GM19351 (cell line): ENCODE measurements around the gene OR2T6.
"Not testable (repeated sequence)": the region's sequence is repeated elsewhere in the genome, so short reads cannot be mapped to it uniquely, and the experiment has no call there.

Experiments
- ATAC-seq: cut with Tn5 transposase; IDR thresholded peaks from one replicate; pipeline ENCODE4 v1.9.1; 2021; ENCODE audit warnings: mild to moderate bottlenecking, moderate library complexity; ENCODE audit not compliant: unreplicated experiment

The OR2T6 gene

DNA sequence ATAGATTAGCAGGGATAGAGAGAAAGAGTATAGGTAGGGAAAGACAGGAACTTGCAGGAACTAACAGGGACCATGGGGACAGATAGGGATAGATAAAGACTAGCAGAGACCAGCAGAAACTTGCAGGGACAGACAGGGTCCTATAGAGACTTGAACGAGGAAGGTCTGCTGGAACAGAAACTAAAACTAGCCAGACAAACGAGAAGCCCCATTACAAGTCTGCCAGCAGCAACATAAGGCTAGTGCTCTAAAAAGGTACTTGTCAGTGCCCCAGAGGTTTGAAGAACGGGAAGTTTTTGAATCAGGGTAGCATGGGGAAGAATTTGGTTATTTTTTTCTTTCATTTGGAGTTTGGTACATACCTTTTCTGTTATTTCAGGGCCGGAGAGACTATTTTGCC lies 56.7 kb downstream of the OR2T6 start:
- peak; percentile 27 for ATAC-seq

DNA sequence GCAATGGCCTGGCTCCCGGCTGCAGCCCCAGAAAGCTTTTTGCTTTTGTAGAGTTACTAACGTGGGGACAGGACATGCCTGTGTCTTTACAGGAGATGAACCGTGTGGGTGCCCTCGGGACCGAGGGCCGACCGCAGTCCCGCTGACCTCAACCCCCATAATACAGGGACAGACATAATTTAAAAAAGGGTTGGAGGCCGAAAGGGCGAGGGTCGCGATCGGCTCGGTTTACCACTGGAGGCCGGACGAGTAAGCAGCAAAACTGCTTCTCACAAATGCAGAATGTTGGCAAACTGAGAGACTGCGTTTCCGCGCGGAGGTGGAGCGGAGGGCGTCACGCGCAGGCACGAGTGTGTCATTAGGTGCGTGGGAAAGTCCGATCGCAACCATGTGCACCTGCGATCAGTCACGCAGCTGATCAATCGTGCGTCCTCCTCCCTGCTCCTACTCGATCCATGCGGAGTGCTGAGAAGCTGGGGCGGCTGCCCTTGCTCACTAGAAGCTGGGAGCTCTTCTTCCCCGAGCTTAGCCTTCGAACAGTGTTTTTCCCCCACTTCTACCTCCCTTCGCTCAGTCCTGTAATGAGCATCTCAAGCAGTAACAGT lies 58.4 kb downstream of the OR2T6 start:
- not testable (repeated sequence) for ATAC-seq

DNA sequence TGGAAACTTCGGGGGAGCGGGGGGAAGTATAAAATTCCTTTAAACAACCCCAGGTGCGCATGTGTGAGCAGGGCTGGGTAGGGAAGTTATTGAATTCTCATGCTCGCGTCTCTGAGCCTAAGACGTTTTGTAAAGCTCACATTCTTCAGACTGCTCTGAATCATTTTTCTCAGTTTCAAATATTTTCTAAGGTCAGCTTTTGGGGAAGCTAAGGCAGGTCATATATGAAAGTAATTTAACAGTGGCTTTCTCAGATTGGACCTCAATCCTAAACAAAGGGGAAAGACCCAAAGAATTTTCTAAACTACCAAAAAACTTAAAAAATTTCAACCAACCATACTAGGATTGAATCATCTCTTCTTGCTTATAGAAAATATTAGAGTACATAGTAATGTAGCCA lies 59.4 kb downstream of the OR2T6 start:
- ATAC-seq, result not testable (repeated sequence)

DNA sequence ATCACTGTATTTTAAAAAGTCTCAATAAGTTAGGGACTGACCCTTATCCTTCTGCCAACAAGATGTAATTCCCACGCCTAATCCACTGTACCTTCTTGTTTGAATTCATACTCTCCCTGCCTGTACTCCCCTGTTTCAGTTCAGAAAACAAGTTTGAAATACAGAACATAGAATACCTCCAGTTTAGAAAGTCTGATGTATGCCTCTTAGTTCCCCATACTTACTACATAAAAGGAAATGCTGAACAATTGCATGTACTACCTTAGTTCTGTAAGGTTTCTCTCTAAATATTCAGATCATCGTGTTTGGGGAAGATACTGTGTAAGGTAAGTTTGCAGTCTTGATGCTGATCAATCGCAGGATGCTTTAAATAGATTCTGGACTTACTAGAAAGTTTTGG lies 60.8 kb downstream of the OR2T6 start:
- ATAC-seq, result peak; percentile 77

DNA sequence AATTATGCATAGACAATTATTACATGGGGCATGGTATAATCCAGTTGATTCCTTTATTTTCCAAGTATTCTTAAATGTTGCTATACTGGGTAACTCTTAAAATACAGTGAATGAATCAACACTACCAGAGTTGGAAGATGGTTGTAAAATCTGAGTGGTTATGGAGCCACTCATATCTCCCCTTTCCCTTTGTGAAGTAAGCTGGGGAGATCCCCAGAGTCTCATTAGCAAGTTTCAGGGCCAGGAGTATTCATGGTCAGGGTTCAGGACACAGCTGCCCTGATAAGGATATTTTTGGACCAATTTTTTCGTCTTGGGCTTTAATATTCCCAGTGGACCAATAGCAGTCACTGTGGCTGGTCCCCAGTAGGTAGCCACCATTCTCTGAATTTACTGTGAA lies 63.1 kb downstream of the OR2T6 start:
- not testable (repeated sequence) for ATAC-seq

DNA sequence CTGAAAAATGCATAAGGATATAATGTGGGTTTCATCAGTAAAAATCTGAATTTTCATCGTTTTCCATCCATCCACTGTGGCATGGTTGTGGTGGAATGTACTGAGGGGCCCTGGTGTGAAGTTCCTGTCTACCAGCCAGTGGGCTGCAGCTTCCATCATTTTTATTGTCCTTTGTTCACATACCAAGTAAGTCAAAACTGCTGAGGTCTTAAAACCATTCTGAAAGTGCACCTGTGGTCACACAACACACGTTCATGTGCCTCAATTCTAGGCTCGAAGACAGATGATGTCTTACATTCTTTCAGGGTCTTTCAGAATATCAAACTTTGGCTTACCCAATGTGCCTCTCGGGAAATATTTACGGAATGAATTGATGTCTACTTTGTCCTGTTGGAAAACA lies 63.7 kb downstream of the OR2T6 start:
- not testable (repeated sequence) for ATAC-seq
